Cardiac septum (tissue), 1 donor: Measurements from ENCODE around the gene GMIP. TPM values are rescaled to one million over a fixed set of nuclear protein-coding genes. Genes with fewer than 3 reads are reported as not detected.
"Not testable (repeated sequence)": the region's sequence is repeated elsewhere in the genome, so short reads cannot be mapped to it uniquely, and the experiment has no call there.

Source experiments
- DNase-seq: peaks from one replicate; pipeline ENCODE4 v3.0.0-alpha.2; 2020; ENCODE audit warnings: low spot score
- intact Hi-C: fragments of 100-400 bp; cut with DNase I; formaldehyde crosslinking; loops from one replicate; pipeline ENCODE4 v1.14.0; 2022
- long read RNA-seq: library from polyadenylated mRNA; unstranded; transcript quantifications from one replicate; pipeline ENCODE4 v2.0.0, GENCODE V29; 2021
- total RNA-seq: library from RNA; stranded (reverse); fragmentation: NEBNext Ultra II Directional; extraction: Animal tissue kit (Norgen Biotek cat#: 25700); gene quantifications from one replicate; pipeline ENCODE4 v1.2.1, GENCODE V29; 2021
- donor health status: DM: no; HTN: no; CAD: no.

Gene GMIP, protein sequence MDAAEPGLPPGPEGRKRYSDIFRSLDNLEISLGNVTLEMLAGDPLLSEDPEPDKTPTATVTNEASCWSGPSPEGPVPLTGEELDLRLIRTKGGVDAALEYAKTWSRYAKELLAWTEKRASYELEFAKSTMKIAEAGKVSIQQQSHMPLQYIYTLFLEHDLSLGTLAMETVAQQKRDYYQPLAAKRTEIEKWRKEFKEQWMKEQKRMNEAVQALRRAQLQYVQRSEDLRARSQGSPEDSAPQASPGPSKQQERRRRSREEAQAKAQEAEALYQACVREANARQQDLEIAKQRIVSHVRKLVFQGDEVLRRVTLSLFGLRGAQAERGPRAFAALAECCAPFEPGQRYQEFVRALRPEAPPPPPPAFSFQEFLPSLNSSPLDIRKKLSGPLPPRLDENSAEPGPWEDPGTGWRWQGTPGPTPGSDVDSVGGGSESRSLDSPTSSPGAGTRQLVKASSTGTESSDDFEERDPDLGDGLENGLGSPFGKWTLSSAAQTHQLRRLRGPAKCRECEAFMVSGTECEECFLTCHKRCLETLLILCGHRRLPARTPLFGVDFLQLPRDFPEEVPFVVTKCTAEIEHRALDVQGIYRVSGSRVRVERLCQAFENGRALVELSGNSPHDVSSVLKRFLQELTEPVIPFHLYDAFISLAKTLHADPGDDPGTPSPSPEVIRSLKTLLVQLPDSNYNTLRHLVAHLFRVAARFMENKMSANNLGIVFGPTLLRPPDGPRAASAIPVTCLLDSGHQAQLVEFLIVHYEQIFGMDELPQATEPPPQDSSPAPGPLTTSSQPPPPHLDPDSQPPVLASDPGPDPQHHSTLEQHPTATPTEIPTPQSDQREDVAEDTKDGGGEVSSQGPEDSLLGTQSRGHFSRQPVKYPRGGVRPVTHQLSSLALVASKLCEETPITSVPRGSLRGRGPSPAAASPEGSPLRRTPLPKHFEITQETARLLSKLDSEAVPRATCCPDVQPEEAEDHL
- total RNA-seq, result 3.5 TPM
- long read RNA-seq, result 0 reads

DNA sequence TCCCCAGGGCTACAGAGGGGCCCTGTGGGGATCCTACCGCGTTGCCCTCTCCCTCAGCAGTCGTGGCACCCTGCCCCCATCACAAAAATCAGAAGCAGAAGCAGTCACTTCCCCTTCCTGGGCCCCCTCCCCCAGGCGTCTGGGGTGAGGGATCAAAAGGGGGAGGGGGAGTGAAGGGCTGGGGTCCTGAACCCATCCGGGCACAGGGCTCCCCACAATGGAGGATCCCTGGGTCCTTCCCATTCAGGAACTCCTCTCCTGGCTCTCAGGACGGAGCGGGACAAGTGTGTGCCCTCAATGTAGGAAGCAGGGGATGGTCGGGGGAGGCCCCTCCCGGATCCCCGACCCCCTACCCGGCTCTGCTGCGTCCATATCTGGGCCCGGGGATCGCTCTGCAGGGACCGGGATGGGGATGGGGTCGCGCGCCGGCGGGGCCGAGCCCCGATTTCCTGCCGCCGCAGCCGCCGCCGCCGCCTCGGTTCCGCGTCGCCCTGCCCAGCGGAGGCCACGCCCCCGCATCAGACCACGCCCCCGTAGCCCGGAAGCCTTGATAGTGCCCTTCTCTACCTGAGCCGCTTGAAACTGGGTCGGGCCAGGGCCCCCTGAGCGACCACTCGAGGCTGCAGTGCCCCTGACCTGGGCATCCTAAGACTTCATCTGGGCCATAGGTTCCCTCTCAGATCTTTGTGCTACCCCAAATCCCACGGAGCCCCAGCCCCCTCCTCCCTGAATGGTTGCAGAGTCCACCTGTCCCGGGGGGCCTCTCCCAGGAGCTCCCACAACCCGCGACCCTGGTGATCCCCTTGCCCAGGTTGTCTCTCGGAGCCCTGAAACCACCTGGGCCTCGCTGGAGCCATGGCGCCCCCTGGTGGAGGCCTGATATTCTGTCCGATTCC, at the start of gene GMIP:
TSS of gene GMIP (minus strand) at position 500 of the 896 bp plus-strand sequence. CDS start at position 372, 128 bp downstream.
- intact Hi-C loops, result loop anchor here (2.0 kb wide), 1 partner anchor 111 kb away; no protein-coding TSS in a partner anchor

DNA sequence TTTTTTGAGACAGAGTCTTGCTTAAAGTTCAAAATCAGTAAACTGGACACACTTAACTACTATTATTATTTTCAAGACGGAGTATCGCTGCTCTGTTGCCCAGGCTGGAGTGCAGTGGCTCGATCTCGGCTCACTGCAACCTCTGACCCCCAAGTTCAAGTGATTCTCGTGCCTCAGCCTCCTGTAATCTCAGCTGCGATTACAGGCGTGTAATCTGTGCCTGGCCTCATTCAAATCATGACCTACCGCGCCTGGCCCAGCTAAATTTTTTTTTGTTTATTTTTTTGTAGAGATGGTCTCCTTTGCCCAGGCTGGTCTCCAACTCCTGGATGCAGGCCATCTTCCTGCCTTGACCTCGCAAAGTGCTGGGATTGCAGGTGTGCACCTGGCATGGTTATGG, 48.2 kb upstream of the GMIP start:
- intact Hi-C loops, result no loop called here

More for the DNA sequence above, at the start of gene GMIP:
- DNase-seq, result peak; percentile 93

DNA sequence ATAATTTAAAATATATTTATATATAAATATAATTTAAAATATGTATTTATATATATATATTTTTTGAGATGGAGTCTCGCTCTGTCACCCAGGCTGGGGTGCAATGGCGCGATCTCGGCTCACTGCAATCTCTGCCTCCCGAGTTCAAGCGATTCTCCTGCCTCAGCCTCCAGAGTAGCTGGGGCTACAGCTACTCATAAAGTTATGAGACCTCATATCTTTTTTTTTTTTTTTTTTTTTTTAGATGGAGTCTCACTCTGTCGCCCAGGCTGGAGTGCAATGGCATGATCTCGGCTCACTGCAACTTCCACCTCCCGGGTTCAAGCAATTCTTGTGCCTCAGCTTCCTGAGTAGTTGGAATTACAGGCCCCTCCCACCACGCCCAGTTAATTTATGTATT, 45.6 kb upstream of the GMIP start:
- intact Hi-C loops, DNase-seq: not testable (repeated sequence)

More for the DNA sequence above, 48.2 kb upstream of the GMIP start:
- no peak for DNase-seq

DNA sequence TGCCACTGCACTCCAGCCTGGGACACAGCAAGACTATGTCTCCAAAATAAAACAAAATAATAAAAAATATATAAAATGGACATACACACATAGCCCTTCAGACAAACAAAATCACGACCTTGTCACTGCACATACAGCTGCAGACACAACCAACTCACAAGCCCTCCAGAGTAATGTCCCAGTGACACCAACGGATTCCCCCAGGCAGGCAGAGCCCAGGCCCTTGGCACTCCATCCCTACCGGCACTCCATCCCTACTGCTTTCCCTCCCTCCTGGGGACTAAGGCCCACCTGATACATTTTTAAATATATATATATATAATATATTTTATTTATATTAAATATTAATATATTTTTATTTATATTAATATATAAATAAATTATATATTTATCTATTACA, 43.6 kb upstream of the GMIP start:
- intact Hi-C loops, result no loop called here
- DNase-seq, result no peak

DNA sequence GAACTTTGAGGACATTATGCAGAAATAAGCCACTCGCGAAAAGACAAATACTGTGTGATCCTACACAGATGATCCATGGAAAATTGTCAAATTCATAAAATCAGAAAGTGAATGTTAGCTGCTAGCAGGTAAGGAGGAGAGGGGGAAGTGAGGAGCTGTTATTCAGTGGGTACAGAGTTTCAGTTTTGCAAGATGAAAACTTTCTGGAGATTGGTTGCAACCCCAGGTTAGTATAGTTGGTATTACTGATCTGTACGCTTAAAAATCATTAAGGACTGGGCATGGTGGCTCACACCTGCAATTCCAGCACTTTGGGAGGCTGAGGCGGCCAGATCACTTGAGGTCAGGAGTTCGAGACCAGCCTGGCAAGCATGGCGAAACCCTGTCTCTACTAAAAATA, 43.1 kb upstream of the GMIP start:
- intact Hi-C loops, result no loop called here
- no peak for DNase-seq

DNA sequence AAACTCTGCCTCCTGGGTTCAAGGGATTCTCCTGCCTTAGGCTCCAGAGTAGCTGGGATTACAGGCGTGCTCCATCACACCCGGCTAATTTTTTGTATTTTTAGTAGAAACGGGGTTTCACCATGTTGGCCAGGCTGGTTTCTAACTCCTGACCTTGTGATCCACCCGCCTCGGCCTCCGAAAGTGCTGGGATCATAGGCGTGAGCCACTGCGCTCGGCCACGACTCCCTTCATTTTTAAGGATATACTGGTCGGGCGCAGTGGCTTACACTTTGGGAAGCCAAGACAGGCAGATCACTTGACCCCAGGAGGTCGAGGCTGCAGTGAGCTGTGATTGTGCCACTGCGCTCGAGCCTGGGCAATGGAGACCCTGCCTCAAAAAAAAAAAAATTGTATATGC, 42.7 kb upstream of the GMIP start:
- intact Hi-C loops, DNase-seq: not testable (repeated sequence)

DNA sequence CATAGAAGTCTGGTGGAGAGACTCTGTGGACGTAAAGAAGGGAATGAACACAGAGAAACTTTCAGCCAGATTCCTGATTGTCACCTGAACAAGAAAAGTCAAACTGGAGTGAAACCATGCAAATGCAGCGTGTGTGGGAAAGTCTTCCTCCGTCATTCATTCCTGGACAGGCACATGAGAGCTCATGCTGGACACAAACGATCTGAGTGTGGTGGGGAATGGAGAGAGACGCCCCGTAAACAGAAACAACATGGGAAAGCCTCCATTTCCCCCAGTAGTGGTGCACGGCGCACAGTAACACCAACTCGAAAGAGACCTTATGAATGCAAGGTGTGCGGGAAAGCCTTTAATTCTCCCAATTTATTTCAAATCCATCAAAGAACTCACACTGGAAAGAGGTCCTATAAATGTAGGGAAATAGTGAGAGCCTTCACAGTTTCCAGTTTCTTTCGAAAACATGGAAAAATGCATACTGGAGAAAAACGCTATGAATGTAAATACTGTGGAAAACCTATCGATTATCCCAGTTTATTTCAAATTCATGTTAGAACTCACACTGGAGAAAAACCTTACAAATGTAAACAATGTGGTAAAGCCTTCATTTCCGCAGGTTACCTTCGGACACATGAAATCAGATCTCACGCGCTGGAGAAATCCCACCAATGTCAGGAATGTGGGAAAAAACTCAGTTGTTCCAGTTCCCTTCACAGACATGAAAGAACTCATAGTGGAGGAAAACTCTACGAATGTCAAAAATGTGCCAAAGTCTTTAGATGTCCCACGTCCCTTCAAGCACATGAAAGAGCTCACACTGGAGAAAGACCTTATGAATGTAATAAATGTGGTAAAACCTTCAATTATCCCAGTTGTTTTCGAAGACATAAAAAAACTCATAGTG, 36.0 kb upstream of the GMIP start:
- DNase-seq, result no peak
- intact Hi-C loops, result no loop called here

DNA sequence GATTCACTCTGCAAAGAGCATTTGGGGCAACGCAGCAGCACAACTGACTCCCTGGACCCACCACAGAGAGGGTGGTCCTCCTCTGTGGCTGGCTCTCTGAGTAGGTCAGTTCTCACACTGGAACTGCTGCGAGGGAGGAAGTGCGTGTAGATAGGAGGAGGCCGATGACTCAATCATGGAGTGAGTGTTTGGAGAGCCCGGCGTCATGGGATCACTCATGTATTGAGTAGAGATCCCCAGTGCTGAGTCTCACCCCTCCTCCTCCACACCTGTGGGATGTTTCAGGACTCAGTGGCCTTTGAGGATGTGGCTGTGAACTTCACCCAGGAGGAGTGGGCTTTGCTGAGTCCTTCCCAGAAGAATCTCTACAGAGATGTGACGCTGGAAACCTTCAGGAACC, 34.1 kb upstream of the GMIP start:
- DNase-seq, result no peak
- intact Hi-C loops, result no loop called here

DNA sequence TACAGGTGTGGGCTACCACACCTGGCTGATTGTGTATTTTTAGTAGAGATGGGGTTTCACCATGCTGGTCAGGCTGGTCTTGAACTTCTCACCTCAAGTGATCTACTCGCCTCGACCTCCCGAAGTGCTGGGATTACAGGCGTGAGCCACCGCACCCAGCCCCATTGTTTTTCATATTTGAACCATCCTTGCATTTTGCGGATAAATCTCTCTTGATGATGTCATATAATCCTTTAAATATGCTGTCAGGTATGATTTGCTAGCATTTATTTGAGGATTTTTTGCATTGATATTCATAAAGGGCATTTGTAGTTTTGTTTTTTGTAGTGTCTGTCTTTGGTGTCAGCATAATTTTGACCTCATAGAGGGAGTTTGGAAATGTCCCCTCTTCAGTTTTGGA, 30.9 kb upstream of the GMIP start:
- DNase-seq, result no peak
- intact Hi-C loops, result no loop called here

DNA sequence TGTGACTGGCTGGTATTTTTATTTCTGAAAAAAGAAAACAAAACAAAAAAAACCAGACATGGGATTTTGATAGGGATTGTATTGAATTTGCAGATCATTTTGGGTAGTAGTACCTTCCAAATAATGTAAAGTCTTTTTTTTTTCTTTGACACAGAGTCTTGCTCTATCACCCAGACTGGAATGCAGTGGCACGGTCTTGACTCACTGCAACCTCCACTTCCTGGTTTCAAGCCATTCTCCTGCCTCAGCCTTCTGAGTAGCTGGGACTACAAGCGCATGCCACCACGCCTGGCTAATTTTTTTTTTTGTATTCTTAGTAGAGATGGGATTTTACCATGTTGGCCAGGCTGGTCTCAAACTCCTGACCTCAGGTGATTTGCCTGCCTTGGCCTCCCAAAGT, 29.4 kb upstream of the GMIP start:
- no peak for DNase-seq
- intact Hi-C loops, result no loop called here

DNA sequence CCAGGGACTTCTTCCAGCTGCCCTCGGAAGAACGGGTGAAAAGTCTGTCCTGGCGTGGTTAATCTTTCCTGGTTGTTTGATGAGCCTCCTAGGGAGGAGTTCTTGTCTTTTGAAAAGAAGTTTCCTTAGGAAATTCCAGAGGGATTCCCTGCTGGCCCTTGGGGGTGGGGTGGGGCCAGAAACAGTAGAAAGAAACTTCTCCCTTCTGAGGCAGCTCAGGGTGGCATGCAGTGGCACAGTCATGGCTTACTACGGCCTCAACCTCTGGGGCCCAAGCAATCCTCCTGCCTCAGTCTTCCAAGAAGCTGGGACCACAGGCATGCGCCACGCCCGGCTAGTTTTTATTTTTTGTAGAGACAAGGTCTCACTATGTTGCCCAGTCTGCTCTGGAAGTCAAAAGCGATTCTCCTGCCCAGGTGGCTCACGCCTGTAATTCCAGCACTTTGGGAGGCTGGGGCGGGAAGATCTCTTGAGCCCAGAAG, 26.7 kb upstream of the GMIP start:
- no peak for DNase-seq
- intact Hi-C loops, result no loop called here

DNA sequence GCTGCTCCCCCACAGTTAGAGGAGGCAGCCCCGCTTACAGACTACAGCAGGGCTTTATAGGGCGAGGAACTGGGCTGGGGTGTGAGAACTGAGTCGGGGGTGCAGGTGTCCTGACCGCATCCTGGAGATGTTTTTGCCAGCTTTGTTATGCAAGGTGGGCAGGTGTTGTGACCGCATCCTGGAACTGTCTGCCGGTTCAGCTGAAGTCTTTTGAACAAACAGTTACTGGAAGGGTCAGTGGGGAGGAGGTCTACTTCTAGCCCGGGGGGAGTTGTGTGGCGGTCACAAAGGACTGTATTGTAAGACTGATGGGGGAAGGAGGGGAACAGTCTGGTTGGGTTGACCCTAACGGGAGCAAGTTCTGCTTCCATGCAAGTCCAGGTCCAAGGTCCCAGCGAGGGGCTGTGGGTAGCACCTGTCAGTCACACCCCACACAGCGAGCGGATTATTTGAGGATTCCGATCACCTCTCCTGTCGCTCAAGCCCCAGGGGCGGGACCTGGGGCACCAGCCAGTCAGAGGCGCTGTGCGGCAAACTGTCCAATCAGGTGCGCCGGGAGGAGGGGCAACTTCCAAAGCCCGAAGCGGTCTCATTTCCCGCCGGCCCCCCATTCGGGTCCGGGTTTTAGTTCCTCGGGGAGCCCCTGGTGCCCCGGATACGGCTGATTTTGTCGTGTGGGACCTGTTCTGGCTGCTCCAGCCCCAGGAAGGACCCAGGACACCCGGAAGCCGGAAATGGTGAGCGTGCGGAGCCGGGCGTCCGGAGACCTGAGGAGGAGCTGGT, 25.0 kb upstream of the GMIP start, which contains the start of gene ZNF101:
TSS of gene ZNF101 (plus strand) at position 610 of the 783 bp plus-strand sequence. CDS start at position 735, 125 bp downstream.
- intact Hi-C loops, result loop anchor here (5.0 to 10.0 kb wide), 2 partner anchors 64 to 236 kb away; partner anchors contain the start of genes ZNF14 and ZNF93

DNA sequence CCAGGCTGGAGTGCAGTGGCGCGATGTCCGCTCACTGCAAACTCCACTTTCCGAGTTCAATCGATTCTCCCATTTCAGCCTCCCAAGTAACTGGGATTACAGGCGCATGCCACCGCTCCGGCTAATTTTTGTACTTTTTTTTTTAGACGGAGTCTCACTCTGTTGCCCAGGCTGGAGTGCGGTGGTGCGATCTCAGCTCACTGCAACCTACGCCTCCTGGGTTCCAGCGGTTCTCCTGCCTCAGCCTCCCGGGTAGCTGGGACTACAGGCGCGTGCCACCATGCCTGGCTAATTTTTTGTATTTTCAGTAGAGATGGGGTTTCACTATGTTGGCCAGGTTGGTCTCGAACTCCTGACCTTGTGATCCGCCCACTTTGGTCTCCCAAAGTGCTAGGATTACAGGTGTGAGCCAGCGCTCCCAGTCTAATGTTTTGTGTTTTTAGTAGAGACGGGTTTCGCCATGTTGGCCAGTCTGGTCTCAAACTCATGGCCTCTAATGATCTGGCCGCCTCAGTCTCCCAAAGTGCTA, 22.0 kb upstream of the GMIP start:
- intact Hi-C loops, result loop anchor here (5.0 to 10.0 kb wide), 2 partner anchors 67 to 239 kb away; partner anchors contain the start of genes ZNF14 and ZNF93
- not testable (repeated sequence) for DNase-seq

More for the DNA sequence above, 25.0 kb upstream of the GMIP start, which contains the start of gene ZNF101:
- peak; percentile 97 for DNase-seq

DNA sequence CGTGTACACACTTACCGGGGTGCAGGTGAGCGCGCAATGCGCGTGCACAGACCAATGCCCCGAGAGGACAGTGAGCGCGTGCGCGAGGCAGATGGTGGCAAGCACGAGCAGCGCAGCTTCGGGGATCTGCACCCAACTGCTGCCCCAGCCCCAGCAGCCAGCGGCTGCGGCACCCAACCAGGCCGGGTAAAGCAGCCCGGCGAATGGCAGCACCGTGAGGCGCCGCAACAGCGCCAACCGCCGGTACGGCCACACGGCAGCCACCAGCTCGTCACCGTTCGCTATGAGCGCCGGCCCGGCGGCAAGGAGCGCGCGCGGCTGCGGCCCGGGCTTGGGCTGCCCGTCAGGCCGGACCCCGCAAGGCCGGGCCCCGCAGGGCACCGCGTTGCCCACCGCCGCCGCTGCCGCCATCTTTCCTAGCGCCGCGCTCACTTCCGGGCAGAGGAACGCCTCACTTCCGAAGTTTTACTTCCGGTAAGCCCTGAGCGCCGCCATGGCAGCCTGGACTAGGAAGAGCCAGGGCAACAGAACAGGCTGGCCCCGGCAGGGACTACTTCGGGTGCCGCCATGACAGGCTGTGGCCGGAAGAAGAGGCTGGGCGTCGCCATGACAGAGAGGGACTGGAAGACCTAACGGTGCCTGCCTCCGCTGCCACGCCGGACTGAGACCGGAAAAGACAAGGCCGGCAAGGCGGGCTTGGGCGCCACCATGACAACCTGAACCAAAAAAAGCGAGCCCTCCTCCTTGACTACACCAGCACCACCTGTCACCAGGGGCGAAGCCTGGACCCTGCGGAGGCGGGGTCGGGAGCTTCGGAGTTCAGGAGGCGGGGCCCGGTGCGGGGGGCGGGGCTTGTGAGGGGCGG, 20.0 kb upstream of the GMIP start, which contains the start of gene ATP13A1:
TSS of gene ATP13A1 (minus strand) at position 421 of the 865 bp plus-strand sequence. CDS start at position 411, 10 bp downstream.
- DNase-seq, result peak; percentile 98
- intact Hi-C loops, result loop anchor here (5.0 to 10.0 kb wide), 3 partner anchors 114 to 241 kb away; partner anchors contain the start of genes ZNF506 and ZNF93

DNA sequence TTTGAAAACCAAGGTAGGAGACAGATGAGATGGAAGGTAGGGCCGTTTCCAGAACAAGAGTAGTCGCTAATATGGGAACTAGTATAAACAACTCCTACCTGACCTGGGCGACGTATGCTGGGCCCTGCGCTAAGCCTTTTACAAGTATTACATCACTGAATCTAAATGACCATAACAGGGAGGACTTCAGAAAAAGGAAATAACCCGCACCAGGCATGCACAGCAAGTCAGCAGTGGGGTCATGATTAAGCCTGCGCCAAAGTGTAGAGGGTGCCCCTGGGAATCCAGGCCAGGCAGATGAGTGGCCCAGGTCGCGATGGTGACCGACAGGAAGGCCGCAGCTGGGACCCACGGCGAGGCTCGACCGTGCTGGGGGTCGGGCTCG, 19.4 kb upstream of the GMIP start:
- intact Hi-C loops, result loop anchor here (5.0 to 10.0 kb wide), 3 partner anchors 114 to 242 kb away; partner anchors contain the start of genes ZNF506 and ZNF93
- no peak for DNase-seq
